ENCODE results near the gene AXIN2. TPM values are rescaled to one million over a fixed set of nuclear protein-coding genes. Genes with fewer than 3 reads are reported as not detected.

The AXIN2 gene
- total RNA-seq, 1 experiment from 2014 or later = 1.2 TPM

DNA sequence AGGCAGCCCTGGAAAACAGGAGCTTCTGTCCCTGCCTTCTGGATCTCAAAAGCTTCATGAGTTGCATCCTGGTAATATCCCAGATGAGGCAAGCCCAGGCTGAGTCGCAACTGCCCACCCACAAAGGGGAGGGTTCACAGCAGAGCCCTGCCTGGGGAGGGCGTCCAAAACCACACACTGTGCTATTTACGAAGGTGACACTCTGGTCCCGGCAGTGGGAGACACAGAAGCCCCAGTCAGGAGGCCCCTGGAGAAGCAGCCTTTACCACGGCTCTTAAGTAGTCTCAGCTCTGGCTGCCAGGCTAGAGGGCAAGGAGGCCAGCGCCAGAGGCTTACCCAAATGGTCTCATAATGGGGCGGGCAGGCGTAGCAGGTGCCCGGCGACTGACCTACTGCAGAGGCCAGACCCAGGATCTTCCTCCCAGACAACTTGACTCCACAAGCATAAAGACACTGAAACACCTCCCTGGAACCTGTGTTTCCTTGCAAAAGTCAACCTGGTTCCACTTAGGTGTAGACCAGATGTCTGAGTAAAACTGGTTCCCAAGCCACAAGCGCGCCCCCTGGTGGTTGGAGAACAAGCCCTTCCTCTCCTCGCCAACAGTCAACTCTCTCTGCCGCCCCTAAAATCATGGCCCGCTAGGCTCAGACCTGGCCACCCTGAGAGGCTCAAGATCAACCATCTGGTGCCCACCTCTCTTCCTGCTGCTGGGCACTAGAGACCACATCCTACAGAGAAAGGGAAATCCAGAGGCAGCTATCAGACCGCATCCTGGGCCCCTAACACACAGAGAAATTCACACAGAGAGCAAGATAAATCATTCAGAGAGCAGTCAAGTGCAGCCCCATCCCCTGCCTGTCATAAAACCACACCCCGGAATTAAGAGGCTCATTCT is 5.2 kb downstream of the AXIN2 start:
- peak; percentile 31 for DNase-seq (ENCODE audit: low read depth)

DNA sequence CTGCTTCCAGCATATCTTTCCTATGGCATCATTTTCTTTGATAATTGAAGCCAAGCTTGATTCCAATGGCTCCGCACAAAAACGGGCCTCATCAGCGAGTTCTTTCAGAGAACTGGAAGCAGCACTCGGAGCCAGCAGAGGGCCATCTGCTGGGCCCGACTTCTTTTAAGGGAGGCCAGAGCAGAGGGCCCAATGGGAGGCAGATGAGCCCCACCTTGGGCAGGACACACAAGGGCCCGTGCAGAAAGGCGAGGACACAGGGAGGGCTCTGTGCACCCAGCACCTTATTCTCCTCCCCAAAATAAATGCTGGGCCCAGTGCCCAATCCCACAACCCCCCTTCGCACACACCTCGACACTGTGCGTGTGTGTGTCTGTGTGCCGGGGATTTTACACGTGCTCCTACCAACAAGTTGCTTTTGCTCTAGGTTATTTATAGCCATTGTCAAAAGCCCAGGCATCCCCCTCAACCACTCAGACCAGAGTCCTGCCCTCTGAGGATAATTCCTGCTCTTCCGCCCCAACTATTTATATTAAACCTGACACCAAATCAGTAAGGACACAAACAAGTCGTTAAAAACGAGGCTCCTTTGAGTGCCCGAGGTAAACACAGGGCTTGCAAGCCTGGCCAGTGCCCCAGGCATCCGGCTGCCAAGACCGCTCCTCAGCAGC is 6.8 kb downstream of the AXIN2 start:
- no peak for DNase-seq (ENCODE audit: low read depth)

DNA sequence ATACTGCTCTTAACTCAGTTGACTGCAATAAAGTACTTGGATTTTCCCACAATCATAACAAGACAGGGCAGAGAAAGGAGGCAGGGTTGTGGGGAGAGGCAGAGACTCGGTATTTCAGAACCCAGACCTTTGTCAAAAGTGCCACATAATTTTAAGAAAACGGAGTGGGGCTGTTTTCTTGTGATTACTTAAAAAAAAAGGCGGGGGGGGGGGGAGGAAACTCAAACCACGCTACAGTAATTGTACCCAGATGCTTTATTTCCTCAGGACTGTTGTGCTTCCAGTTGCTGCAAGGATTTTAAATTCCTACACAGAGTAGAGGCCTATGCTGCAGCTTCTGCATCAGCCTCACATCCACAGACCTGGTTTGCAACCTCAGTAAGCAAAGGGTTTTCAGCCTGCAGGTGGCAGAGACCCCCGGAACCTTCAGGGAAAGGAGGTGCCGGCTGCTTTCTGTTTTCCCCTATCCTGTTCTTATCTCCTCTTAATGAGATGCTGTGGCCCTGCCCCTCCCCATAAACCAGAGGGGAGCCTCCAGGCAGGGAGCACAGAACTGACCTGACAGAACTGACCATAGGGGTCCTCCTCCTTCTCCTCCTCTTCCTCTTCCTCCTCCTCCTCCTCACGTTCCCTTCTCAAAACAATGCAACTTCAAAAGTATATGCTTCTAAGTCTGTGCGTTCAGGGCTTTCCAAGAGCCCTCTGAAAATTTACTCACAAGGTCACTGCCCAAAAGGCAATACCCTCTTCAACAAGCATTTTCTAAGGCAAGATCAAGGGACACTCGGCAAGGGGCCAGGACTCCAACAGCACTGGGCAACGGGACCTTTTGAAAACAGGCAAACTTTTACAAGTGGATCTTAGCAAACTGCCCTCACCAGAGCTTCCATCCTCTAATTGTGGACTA is 7.5 kb downstream of the AXIN2 start:
- DNase-seq (ENCODE audit: low read depth) = no peak

DNA sequence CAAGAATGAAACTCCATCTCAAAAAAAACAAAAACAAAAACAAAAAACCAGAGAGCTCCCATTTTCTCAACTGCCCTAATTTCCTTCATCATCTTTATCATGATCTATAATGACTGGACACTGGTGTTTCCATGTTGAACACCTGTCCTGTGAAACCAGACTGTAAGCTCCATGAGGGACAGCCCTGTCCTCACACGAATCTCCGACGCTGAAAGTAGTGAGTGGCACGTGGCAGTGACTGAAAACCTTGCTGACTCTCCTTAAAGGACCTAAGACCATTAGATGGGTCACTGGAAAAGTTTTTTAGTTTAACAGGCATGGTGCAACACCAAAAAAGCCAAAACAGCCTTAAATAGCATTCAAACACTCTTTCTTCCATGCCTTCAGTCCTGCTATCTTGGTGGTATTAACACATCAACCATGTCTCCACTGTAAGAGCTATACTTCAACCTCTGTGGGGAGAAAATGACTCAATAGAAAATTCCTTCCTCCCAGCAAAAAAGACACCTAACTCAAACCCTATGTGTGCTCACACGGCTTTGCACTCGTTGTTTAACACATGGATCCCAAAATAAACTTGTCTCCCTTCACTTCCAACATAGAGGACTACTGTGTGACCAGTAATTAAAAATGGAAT is 8.3 kb downstream of the AXIN2 start:
- peak; percentile 25 for DNase-seq (ENCODE audit: low read depth)

DNA sequence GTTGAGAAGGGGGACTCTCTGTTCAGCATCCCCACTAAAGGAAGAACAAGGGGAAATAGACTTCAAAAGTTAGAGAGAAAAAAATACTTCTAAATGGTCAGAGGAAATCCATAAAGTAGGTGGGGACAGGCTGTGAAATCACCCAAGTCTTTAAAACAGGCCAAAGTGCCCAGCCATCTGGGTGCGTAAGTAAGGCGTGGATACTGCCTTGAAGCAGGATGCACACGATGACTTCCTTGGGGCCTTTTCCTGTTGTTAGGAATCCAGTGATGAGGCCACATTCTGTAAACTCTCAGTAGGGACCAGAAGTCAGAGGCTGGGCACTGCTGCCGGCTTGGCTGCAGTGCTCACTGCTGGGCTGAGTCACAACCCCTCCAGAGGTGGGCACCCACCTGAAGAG is 9.2 kb downstream of the AXIN2 start:
- no peak for DNase-seq (ENCODE audit: low read depth)

DNA sequence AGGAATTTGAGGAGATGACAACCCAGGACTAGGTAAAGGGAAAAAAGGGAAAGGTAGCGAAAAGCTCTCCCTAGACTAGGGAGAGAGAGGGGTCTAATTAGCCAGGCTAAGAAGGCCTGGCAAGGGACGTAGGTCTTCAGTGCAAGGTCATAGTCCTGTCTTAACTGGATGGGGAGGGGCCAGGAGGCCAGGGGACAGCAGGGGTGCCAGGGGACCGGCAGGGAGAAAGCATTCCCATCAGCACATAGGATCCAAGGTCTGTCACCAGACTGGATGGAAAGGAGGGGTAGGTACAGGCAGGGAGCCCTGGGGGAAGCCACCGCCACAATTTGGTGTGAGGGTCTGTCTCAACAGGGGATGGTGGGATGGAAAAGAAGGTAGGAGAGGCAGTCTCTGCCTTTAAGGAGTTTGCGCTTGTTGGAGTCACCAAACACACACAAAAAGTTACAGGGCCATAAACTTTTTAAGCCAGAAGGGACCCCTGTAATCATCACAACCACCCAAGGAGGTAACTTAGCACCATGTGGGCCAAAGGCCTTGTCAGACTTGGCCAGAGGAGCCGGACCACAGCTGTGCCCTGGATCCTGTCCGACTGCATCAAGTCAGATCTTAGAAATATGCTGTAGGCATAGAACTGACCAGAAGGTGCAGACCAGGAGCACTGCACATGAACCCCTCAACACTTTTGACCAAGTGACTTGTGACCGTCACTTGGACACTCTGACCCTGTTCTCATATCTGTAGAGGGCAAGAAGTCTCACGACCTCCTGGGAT is 10.0 kb downstream of the AXIN2 start:
- no peak for DNase-seq (ENCODE audit: low read depth)

DNA sequence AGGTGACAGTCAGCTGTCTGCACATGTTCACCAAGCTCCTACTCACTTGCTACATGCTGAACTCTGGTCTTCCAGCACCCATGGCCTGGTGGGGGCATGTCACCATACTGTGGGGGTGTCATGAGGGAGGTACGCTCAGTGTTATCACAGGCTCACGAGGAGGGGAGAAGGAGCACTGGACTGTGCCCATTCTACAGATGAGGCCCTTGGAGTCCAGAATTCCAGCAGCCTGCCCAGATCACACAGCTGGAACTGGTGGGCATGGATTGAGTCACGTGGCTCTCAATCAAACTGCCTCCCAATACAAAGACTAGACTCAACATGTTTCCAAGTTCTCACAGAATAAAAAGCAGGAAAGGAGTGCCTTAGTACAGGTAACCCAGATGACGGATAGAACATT is 10.7 kb downstream of the AXIN2 start:
- DNase-seq (ENCODE audit: low read depth) = no peak

DNA sequence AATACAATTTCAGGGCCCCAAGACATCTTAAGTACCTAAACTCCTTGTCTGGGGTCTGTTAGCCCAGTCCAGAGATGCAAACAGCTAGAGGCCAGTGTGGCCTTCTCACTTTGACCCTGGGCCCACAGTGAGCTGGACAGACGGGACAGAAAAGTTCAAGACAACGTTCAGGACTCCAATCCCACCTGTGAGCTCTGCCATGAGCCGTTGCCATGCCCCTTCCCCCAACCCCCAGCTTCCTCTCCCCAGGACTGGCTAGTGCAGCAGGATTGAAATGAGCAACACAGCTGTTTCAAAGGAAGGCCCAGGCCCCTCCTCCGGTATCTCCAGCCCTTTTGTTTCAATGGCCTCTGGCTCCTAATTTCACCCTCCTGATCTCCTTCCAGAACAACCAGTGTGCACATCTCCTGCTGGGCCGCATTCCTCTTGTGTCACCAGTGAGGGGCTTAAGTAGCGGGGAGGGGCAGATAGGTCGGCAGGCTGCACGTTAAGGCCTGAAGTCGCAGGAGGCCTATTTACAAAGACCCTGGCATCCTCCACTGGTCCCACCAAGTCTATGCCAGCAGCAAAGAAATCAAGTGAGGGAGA is 11.3 kb downstream of the AXIN2 start:
- DNase-seq (ENCODE audit: low read depth) = no peak

DNA sequence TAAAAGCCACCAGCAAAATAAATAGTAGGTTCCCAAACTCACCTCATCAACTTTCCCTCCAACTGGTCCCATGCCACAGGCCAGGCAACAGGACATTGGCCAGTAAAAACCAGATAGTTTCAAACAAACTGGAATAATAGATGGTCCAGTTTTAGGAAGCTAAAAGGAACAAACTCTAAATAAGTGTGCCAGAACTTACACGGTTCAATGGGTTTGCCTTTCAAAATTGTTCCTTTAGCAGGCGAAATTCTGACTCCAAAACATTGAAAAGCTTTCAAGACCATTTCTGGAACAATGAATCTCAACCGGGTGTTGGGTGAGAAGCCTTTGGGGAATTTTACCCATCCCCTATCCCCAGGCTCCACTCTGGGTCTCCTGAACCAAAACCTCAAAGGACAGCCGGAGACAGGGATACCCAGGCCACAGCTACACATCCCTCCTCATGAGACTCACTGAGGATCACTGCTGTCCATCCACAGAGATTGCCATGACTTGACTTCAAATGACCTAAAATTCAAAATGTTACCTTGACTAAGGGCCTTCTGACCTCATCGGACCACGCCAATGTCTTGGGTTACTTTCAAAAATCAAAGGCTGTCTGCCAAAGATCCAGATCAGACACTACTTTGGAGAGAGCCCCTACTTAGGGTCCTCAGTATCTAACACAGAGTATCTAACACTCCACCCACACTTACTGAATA is 13.0 kb downstream of the AXIN2 start:
- no peak for DNase-seq (ENCODE audit: low read depth)

DNA sequence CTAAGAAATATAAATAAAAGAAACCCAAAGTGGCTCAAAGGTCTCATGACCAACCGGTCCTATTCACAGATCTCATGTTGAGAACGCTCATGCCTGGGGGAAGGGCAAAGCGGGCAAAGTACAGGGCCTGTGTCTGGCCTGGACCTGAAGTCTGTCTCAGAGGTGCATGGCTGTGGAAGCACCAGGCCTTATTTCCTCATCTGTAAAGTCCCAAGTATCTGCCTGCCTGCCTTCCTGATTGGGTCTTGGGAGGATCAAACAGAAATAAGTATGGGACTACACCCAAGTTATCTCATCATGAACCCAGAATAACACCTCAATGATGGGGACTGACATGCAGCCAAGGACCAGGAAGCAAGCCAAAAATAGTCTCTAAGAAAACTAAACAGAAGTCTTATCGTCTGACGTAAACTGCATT is 14.2 kb downstream of the AXIN2 start:
- DNase-seq (ENCODE audit: low read depth) = no peak

DNA sequence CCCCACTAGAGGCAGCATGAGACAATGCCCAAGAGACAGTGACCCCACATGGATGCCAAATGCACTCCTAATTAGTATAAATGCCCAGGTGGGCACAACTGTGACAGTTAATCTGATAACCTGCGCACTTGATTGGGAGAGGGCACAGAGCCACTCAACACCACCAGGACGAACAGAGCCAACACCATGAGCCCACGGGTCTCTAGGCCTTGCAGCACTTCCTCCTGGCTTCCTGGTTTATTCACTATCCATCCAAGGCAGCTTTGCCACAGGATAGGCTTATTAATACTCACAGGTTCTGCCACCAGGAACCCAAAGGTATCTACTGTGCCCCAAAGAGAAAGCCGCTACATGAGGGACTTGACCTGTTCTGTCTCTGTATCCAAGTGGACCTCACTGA is 14.9 kb downstream of the AXIN2 start:
- no peak for DNase-seq (ENCODE audit: low read depth)

DNA sequence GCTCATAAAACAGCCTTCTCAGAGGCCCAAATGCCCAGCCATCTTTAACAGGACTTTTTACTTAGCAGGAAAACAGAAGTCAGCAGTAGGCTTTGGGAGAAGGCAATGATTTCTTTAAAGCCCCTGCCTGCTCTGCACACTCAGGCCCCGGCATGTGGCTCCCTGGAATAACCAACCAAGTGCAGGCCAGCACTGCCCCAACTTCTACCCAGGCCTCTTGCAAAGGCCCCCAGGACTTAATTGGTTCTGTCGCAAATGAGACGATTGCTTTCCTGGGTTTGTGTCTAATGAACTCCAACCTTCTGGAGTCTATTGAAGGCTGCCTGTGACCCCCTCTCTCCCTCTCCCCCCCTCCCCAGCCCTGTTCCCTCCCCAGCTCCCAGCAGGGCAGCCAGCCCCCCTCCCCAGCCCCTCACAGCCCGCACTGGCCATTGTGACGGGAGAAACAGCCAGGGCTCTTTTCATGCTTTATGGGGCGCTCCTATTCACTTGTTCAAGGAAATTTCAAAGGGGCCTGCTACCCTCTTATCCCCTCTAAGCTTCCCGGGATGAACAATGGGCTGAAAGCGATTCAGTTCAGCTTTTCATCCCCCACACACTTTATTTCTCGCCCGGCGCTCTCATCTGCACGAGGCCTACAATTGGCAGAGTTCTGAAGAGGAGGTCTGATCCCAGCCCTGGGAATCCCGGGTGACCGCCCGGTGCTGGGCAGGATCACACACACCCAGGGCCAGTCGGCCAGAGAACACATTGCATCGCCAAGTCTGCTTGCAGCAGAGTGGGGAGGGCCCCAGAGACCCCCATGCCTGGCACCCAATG is 15.5 kb downstream of the AXIN2 start:
- no peak for DNase-seq (ENCODE audit: low read depth)

DNA sequence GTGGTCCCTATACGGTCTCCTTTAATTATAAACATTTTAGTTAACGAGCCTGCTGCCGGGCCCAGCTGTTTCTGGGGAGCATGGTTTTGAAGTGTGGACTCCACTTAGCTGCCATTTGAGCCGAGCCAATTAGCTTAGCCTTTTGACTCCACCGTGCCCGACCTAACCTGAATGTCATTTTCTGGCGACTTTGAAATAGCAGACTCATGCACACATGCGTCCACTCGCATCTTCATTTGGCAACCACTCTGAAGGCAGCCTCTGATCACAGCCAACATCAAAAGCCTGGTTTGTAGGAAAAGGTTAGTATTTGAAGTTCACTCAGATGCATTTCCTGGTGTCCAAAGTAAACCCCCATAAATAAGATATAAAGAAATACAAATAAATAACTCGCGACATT is 16.8 kb downstream of the AXIN2 start:
- DNase-seq (ENCODE audit: low read depth) = no peak

DNA sequence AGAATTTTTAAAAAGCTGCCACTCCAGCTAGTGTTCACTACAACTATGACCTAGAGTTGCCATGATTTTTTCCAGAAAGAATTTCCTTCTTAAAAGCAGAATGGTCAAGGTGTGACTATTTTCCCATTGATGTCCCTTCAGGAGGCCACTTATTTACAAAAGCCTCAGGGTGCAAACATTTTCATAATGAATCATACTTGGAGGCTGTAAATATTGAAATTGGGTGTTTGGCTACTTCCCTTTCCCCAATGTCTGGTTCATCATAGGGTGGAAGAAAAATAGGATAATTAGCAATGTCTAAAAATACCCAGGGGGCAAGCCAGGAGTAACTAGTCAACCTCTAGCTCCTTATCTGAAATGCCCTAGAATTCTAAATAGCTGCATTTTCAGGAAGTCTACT is 18.8 kb downstream of the AXIN2 start:
- no peak for DNase-seq (ENCODE audit: low read depth)

DNA sequence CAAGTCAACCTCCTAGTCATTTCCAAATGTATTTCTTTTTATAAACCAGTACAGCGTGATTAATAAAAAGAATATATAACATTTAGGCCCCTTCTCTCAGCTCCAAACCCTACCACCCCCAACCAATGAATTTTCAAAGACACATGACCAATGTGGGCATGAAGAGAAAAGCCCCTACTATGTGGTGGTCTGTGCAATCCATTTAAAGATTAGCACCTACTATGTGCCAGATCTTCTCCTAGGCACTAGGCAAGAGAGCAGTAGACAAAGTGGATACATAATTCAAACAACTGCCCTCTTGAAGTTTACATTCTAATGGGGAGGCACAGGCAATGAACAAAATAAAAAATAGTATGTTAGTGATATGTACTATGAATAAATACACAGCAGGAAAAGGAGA is 19.4 kb downstream of the AXIN2 start:
- DNase-seq (ENCODE audit: low read depth) = no peak

DNA sequence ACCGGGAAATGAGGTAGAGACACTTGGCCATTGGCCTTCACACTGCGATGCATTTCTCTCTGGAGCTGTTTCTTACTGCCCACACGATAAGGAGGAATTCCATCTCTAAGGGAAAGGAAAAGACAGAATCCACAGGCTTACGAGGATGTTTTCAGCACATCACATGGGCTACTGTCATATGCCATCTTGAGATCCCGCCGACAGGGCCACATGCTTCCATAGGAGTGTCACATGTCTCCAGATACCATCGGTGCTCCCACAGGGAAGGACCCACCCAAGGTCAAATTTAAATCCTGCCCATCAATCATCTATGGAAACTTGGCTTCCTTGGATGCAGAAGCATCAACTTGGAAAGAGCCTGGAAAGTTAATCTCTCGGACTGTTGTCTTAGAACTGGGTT is 20.0 kb downstream of the AXIN2 start:
- DNase-seq (ENCODE audit: low read depth) = no peak

DNA sequence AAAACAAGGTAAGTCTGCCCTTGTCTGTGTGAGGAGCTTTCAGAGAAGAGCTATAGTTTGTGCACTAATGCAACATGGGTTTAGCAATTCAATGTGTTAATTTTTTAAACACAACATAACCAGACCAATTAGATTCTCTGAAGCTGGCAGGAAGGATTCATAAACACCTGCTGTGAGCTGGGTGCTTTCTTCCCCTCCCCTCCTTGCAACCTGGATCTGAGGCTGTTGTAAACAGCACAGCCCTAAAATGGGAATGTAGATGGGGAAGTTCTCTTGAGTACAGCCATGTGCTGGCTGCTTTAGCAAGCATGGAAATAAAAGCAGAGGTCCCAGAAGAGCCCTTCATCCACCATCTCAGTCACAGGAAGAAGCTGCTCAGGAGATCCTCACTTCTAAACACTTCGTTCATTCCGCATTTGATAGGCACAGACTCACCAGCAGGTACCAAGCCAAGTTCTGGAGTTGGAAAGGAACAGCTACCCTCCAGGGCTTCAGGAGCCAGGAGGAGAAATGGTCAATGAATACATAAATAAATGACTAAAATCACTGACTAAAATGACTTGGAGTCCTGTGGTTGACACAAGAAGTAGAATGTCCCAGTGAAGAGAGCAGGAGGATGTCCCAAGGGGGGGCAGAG is 21.7 kb downstream of the AXIN2 start:
- no peak for DNase-seq (ENCODE audit: low read depth)
